WTC11 (cell line): ENCODE results near the gene DDC. TPM values are rescaled to one million over a fixed set of nuclear protein-coding genes. Genes with fewer than 3 reads are reported as not detected.

ENCODE experiments used
- ATAC-seq: fragments of 200-7000 bp; cut with Tn5 transposase; 2 replicates; pipeline ENCODE4 v1.10.0; 2021; ENCODE audit warnings: mild to moderate bottlenecking, moderate library complexity
- CTCF ChIA-PET: fragments of 300-600 bp; sonication (Branson Sonifier 250); formaldehyde crosslinking; loops from one replicate; lab custom pipeline; 2021; ENCODE audit warnings: antibody characterized with exemption; lab: Charles Lee
- POLR2A ChIA-PET: fragments of 350-600 bp; sonication (Branson Sonifier 250); formaldehyde crosslinking; loops from one replicate; lab custom pipeline; 2021; ENCODE audit warnings: antibody characterized with exemption; lab: Charles Lee
- DNase-seq: peaks from one replicate; pipeline ENCODE4 v3.0.0; 2021; ENCODE audit warnings: low spot score
- H3K27ac Mint-ChIP-seq: 2 replicates; pipeline ENCODE4 v1.8.0; 2021; ENCODE audit warnings: mixed read lengths
- H3K27me3 Mint-ChIP-seq: 2 replicates; pipeline ENCODE4 v1.8.0; 2021; ENCODE audit warnings: low read depth, mild to moderate bottlenecking, moderate library complexity, mixed read lengths
- H3K36me3 Mint-ChIP-seq: 2 replicates; pipeline ENCODE4 v1.8.0; 2021; ENCODE audit warnings: mixed read lengths
- H3K4me1 Mint-ChIP-seq: 2 replicates; pipeline ENCODE4 v1.8.0; 2022; ENCODE audit warnings: mixed read lengths
- H3K4me3 Mint-ChIP-seq: 2 replicates; pipeline ENCODE4 v1.8.0; 2021; ENCODE audit warnings: mild to moderate bottlenecking, moderate library complexity, mixed read lengths
- H3K9me3 Mint-ChIP-seq: 2 replicates; pipeline ENCODE4 v1.8.0; 2021; ENCODE audit warnings: mixed read lengths
- ATF3 ChIP-seq: sonication (generic); formaldehyde crosslinking; conservative IDR thresholded peaks from 2 replicates; pipeline ENCODE4 v1.8.1; 2022; ENCODE audit warnings: mild to moderate bottlenecking, missing genetic modification reagents
- CDX4 ChIP-seq: fragments of 250-450 bp; sonication (Bioruptor Pico); IDR thresholded peaks from 2 replicates; pipeline ENCODE4 v1.9.0; 2021; ENCODE audit warnings: moderate library complexity, mild to moderate bottlenecking, inconsistent platforms, borderline replicate concordance
- EMX1 ChIP-seq: fragments of 250-450 bp; sonication (Bioruptor Pico); IDR thresholded peaks from 2 replicates; pipeline ENCODE4 v1.8.0; 2021; ENCODE audit warnings: mild to moderate bottlenecking
- ESRRA ChIP-seq: sonication (generic); formaldehyde crosslinking; IDR thresholded peaks from 2 replicates; pipeline ENCODE4 v1.8.1; 2022; ENCODE audit warnings: mild to moderate bottlenecking, missing genetic modification reagents, borderline replicate concordance
- FOXK1 ChIP-seq: sonication (generic); formaldehyde crosslinking; IDR thresholded peaks from 2 replicates; pipeline ENCODE4 v1.8.0; 2022; ENCODE audit warnings: mild to moderate bottlenecking, moderate library complexity, missing genetic modification reagents
- FOXP1 ChIP-seq: sonication (generic); formaldehyde crosslinking; IDR thresholded peaks from 2 replicates; pipeline ENCODE4 v1.8.0; 2022; ENCODE audit warnings: missing genetic modification reagents, mild to moderate bottlenecking, moderate library complexity, borderline replicate concordance
- IRF1 ChIP-seq: sonication (generic); formaldehyde crosslinking; IDR thresholded peaks from 2 replicates; pipeline ENCODE4 v1.8.0; 2023; ENCODE audit warnings: missing genetic modification reagents
- MLX ChIP-seq: sonication (generic); formaldehyde crosslinking; IDR thresholded peaks from 2 replicates; pipeline ENCODE4 v1.8.1; 2023; ENCODE audit warnings: mild to moderate bottlenecking, missing genetic modification reagents, moderate library complexity
- MYBL2 ChIP-seq: sonication (generic); formaldehyde crosslinking; IDR thresholded peaks from 2 replicates; pipeline ENCODE4 v1.8.1; 2023; ENCODE audit warnings: mild to moderate bottlenecking, moderate library complexity, missing genetic modification reagents
- OVOL2 ChIP-seq: fragments of 250-450 bp; sonication (Bioruptor Pico); IDR thresholded peaks from 2 replicates; pipeline ENCODE4 v1.9.0; 2021; ENCODE audit warnings: mild to moderate bottlenecking, borderline replicate concordance
- RORB ChIP-seq: fragments of 250-450 bp; sonication (Bioruptor Pico); IDR thresholded peaks from 2 replicates; pipeline ENCODE4 v1.9.0; 2021; ENCODE audit warnings: mild to moderate bottlenecking
- TCF7 ChIP-seq: sonication (generic); formaldehyde crosslinking; IDR thresholded peaks from 2 replicates; pipeline ENCODE4 v1.8.0; 2022; ENCODE audit warnings: mild to moderate bottlenecking, low read depth, missing genetic modification reagents, moderate library complexity
- ZNF317 ChIP-seq: sonication (generic); formaldehyde crosslinking; IDR thresholded peaks from 2 replicates; pipeline ENCODE4 v1.8.1; 2023; ENCODE audit warnings: low read depth, mild to moderate bottlenecking, moderate library complexity, missing genetic modification reagents, borderline replicate concordance
- ZNF416 ChIP-seq: fragments of 250-450 bp; sonication (Bioruptor Pico); IDR thresholded peaks from 2 replicates; pipeline ENCODE4 v1.9.0; 2021; ENCODE audit warnings: mild to moderate bottlenecking, inconsistent platforms
- total RNA-seq: library from RNA; stranded (reverse); gene quantifications from 3 replicates; pipeline ENCODE4 v1.2.3, GENCODE V29; 2021
- TF ChIP-seq, protein P1 (sequence below): sonication (generic); formaldehyde crosslinking; IDR thresholded peaks from 2 replicates; pipeline ENCODE4 v1.8.1; 2023; ENCODE audit warnings: mild to moderate bottlenecking, missing genetic modification reagents, borderline replicate concordance
- TF ChIP-seq, protein P2 (sequence below): sonication (generic); formaldehyde crosslinking; IDR thresholded peaks from 2 replicates; pipeline ENCODE4 v1.8.1; 2023; ENCODE audit warnings: mild to moderate bottlenecking, missing genetic modification reagents, moderate library complexity
- TF ChIP-seq, protein P3 (sequence below): fragments of 250-450 bp; sonication (Bioruptor Pico); IDR thresholded peaks from 2 replicates; pipeline ENCODE4 v1.9.0; 2021; ENCODE audit warnings: mild to moderate bottlenecking

Gene DDC
- total RNA-seq, 1 experiment from 2014 or later = not detected

GRCh38 chr7:50491209-50491608 is 74.0 kb downstream of the DDC start:
- Mint-ChIP-seq H3K27ac (no peak overlapping the region), H3K9me3 (peaks cover 38% of the 10 kb centered on the region), H3K4me1 (0 out of 2 replicates have a peak, but pooled peaks cover 3% of the 10 kb centered on the region), H3K4me3 (no peak overlapping the region), H3K27me3 (no peaks in the 10 kb centered on the region; the same call in 1 of the 2 replicates), H3K36me3 (peaks cover 18% of the 10 kb centered on the region)
- no peak for DNase-seq
- ATAC-seq = no peak
- ChIA-PET POLR2A (no interaction called here), CTCF (no interaction called here)
- TF ChIP-seq ATF3 (CRISPR knock-in tag) (no peak), MYBL2 (CRISPR knock-in tag) (no peak), CDX4 (CRISPR knock-in tag) (no peak), ZNF317 (no peak), TCF7 (CRISPR knock-in tag) (no peak), IRF1 (CRISPR knock-in tag) (no peak), RORB (CRISPR knock-in tag) (no peak), ESRRA (no peak), MLX (CRISPR knock-in tag) (no peak)

- TF ChIP-seq FOXP1 (CRISPR knock-in tag) (no peak), MLX (CRISPR knock-in tag) (no peak), FOXK1 (CRISPR knock-in tag) (no peak), EMX1 (CRISPR knock-in tag) (no peak), ZNF416 (CRISPR knock-in tag) (no peak), OVOL2 (CRISPR knock-in tag) (no peak)
- TF ChIP-seq, protein P1, sequence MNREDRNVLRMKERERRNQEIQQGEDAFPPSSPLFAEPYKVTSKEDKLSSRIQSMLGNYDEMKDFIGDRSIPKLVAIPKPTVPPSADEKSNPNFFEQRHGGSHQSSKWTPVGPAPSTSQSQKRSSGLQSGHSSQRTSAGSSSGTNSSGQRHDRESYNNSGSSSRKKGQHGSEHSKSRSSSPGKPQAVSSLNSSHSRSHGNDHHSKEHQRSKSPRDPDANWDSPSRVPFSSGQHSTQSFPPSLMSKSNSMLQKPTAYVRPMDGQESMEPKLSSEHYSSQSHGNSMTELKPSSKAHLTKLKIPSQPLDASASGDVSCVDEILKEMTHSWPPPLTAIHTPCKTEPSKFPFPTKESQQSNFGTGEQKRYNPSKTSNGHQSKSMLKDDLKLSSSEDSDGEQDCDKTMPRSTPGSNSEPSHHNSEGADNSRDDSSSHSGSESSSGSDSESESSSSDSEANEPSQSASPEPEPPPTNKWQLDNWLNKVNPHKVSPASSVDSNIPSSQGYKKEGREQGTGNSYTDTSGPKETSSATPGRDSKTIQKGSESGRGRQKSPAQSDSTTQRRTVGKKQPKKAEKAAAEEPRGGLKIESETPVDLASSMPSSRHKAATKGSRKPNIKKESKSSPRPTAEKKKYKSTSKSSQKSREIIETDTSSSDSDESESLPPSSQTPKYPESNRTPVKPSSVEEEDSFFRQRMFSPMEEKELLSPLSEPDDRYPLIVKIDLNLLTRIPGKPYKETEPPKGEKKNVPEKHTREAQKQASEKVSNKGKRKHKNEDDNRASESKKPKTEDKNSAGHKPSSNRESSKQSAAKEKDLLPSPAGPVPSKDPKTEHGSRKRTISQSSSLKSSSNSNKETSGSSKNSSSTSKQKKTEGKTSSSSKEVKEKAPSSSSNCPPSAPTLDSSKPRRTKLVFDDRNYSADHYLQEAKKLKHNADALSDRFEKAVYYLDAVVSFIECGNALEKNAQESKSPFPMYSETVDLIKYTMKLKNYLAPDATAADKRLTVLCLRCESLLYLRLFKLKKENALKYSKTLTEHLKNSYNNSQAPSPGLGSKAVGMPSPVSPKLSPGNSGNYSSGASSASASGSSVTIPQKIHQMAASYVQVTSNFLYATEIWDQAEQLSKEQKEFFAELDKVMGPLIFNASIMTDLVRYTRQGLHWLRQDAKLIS (CRISPR knock-in tag) = no peak
- TF ChIP-seq, protein P2, sequence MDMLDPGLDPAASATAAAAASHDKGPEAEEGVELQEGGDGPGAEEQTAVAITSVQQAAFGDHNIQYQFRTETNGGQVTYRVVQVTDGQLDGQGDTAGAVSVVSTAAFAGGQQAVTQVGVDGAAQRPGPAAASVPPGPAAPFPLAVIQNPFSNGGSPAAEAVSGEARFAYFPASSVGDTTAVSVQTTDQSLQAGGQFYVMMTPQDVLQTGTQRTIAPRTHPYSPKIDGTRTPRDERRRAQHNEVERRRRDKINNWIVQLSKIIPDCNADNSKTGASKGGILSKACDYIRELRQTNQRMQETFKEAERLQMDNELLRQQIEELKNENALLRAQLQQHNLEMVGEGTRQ (CRISPR knock-in tag) = no peak
- TF ChIP-seq, protein P3, sequence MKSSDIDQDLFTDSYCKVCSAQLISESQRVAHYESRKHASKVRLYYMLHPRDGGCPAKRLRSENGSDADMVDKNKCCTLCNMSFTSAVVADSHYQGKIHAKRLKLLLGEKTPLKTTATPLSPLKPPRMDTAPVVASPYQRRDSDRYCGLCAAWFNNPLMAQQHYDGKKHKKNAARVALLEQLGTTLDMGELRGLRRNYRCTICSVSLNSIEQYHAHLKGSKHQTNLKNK (CRISPR knock-in tag) = no peak
- Mint-ChIP-seq H3K27me3 (no peaks in the 10 kb centered on the region; the same call in 1 of the 2 replicates), H3K4me1 (0 out of 2 replicates have a peak, but pooled peaks cover 3% of the 10 kb centered on the region), H3K9me3 (peaks cover 56% of the 10 kb centered on the region), H3K27ac (no peak overlapping the region), H3K4me3 (no peak overlapping the region), H3K36me3 (peaks cover 18% of the 10 kb centered on the region)
- DNase-seq (no peak), ATAC-seq (no peak)
- POLR2A ChIA-PET = no interaction called here
- CTCF ChIA-PET = no interaction called here
Observed at GRCh38 chr7:50488379-50488778, 76.8 kb downstream of the DDC start.
